Upper lobe of left lung (tissue), 4 donors: Measurements from ENCODE around the gene PDE4A.

Experiments used
- POLR2A ChIP-seq, 4 donors: fragments of 450-650 bp; IDR thresholded peaks; one replicate each; pipeline ENCODE4 v1.5.1; 2016 to 2017; ENCODE audit warnings: antibody characterized with exemption in 4 of 4, mild to moderate bottlenecking in 2 of 4
- TF ChIP-seq, protein P1 (sequence below), 6 experiments: fragments of 450-650 bp in 4 of 6; fragments of 200-600 bp in 2 of 6; sonication (generic) in 2 of 6; IDR thresholded peaks; one replicate each; pipeline ENCODE4 v1.5.1; 2016 to 2019; ENCODE audit warnings: antibody characterized with exemption in 6 of 6

DNA sequence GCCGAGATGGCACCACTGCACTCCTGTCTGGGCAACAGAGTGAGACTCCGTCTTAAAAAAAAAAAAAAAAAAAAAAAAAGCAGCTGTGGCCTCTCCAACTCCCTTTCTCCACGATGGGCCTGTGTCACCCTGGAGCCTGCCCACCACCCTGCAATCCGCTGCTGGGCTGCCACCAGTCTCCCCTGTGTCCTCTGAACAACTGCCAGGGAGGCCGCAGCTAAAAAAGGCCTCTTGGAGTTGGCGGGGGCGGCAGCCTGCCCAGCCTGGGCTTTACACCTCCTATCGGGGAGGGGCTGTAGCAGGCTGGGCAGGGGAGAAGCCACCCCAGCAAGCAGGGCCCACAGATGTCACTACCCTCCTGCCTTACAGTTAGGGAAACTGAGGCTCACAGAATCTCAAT is 20.5 kb upstream of the PDE4A start:
- TF ChIP-seq, protein P1, sequence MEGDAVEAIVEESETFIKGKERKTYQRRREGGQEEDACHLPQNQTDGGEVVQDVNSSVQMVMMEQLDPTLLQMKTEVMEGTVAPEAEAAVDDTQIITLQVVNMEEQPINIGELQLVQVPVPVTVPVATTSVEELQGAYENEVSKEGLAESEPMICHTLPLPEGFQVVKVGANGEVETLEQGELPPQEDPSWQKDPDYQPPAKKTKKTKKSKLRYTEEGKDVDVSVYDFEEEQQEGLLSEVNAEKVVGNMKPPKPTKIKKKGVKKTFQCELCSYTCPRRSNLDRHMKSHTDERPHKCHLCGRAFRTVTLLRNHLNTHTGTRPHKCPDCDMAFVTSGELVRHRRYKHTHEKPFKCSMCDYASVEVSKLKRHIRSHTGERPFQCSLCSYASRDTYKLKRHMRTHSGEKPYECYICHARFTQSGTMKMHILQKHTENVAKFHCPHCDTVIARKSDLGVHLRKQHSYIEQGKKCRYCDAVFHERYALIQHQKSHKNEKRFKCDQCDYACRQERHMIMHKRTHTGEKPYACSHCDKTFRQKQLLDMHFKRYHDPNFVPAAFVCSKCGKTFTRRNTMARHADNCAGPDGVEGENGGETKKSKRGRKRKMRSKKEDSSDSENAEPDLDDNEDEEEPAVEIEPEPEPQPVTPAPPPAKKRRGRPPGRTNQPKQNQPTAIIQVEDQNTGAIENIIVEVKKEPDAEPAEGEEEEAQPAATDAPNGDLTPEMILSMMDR (IDR thresholded peaks at IDR 0.05): no peak
- no peak for TF ChIP-seq POLR2A (IDR thresholded peaks at IDR 0.05)
